ENCODE data around the gene FOXP1. TPM values are rescaled to one million over a fixed set of nuclear protein-coding genes. Genes with fewer than 3 reads are reported as not detected.

FOXP1 gene
- total and polyA plus RNA-seq, 2 of the 8 experiments (the other 6 are each of a cell fraction or from before 2014, with no cell fraction given), result 13.9 to 25.4 TPM

GRCh38 chr3:71277341-71277740, 306.2 kb downstream of the FOXP1 start:
- H3K56ac ChIP-seq (replicated peaks; ENCODE audit: insufficient read length, low read depth, low read length), result no peak overlapping the region
- H3K14ac ChIP-seq (ENCODE audit: insufficient read length), result no peak overlapping the region
- 94% methylated on average over 3 of the region's 3 CpGs; no CpG with 5 or more reads in 1 of the 2 experiments for WGBS, 2 experiments (ENCODE audit: extremely low coverage in 1 of 2, insufficient coverage in 1 of 2, insufficient read length in 1 of 2, insufficient replicate concordance in 2 of 2, low coverage in 1 of 2, low lambda C conversion rate in 2 of 2, missing lambda C conversion rate in 1 of 2)
- no peak overlapping the region for H3K4me2 ChIP-seq (ENCODE audit: insufficient read depth in 1 of 2, low read depth in 2 of 2, low read length in 2 of 2)
- no peaks in the 10 kb centered on the region for H3K23me2 ChIP-seq (ENCODE audit: low read depth, low read length)
- H4K20me1 ChIP-seq (replicated peaks in 1 of 2; ENCODE audit: control insufficient read depth in 1 of 2, insufficient read depth in 2 of 2, low read length in 2 of 2), result peaks cover 0 to 2% of the 10 kb centered on the region in 2 experiments
- H3K4ac ChIP-seq (replicated peaks; ENCODE audit: insufficient read length, low read depth, low read length), result no peak overlapping the region
- POLR2A ChIA-PET (ENCODE audit: partially characterized antibody), result interaction anchor here (0.9 kb wide), 1 partner anchor 28 kb away, joined by 3 read pairs; no protein-coding TSS in a partner anchor
- no peaks in the 10 kb centered on the region for H3K9me3 ChIP-seq (ENCODE audit: insufficient read depth in 2 of 2, low read depth in 1 of 2, low read length in 1 of 2)
- no peak overlapping the region for H2BK20ac ChIP-seq (ENCODE audit: low read length)
- FAIRE-seq, result no peak
- DNase-seq (ENCODE audit: low read depth in 1 of 2, low spot score in 2 of 2), result no peak
- no peak overlapping the region for H4K91ac ChIP-seq (replicated peaks; ENCODE audit: insufficient read length, low read length)
- no peak overlapping the region for H2AFZ ChIP-seq (ENCODE audit: low read length)
- no peaks in the 10 kb centered on the region for H3K4me1 ChIP-seq (replicated peaks in 1 of 4; ENCODE audit: control insufficient read depth in 3 of 4, insufficient read depth in 4 of 4, low read length in 3 of 4)
- no peak overlapping the region for H4K8ac ChIP-seq (ENCODE audit: extremely low read depth, insufficient read depth, low read length)
- H2BK15ac ChIP-seq (ENCODE audit: low read length), result no peak overlapping the region
- CTCF ChIA-PET (ENCODE audit: partially characterized antibody), result no interaction called here
- no peak overlapping the region for H2BK5ac ChIP-seq (ENCODE audit: low read depth, low read length)
- no peak overlapping the region for H2AK5ac ChIP-seq (ENCODE audit: low read depth, low read length)
- H4K5ac ChIP-seq (ENCODE audit: insufficient read length, low read depth, low read length), result no peak overlapping the region
- H3K4me3 ChIP-seq (ENCODE audit: extremely low read depth in 1 of 4, insufficient read depth in 2 of 4, low read depth in 3 of 4, low read length in 4 of 4), result no peak overlapping the region
- H3K9ac ChIP-seq (replicated peaks in 1 of 4; ENCODE audit: extremely low read depth in 1 of 4, low read depth in 3 of 4, low read length in 3 of 4), result no peak overlapping the region
- no peaks in the 10 kb centered on the region for H3K36me3 ChIP-seq (ENCODE audit: control insufficient read depth in 2 of 4, insufficient read depth in 4 of 4, low read length in 3 of 4)
- H3K27me3 ChIP-seq (replicated peaks in 1 of 4; ENCODE audit: control insufficient read depth in 3 of 4, extremely low read depth in 1 of 4, insufficient read depth in 3 of 4, low read length in 3 of 4), result no peaks in the 10 kb centered on the region
- no peak overlapping the region for H3K27ac ChIP-seq (ENCODE audit: low read depth, low read length)
- H3K23ac ChIP-seq (ENCODE audit: insufficient read length), result no peak overlapping the region
- H3K18ac ChIP-seq (ENCODE audit: extremely low read depth, low read length), result no peak overlapping the region
- H2BK12ac ChIP-seq (ENCODE audit: low read depth, low read length), result no peak overlapping the region
- no peak overlapping the region for H2BK120ac ChIP-seq (replicated peaks; ENCODE audit: low read depth, low read length)
- H3K79me1 ChIP-seq (ENCODE audit: low read depth, low read length), result peaks cover 4% of the 10 kb centered on the region; the same call in 1 of the 2 replicates
- peaks cover 3 to 20% of the 10 kb centered on the region in 2 experiments; a peak in 3 of 4 replicates for H3K79me2 ChIP-seq (ENCODE audit: control insufficient read depth in 1 of 2, insufficient read depth in 2 of 2, low read length in 2 of 2)
- TF ChIP-seq HDAC2 (IDR thresholded peaks at IDR 0.05; ENCODE audit: borderline replicate concordance in 1 of 2, low read depth in 2 of 2, low read length in 2 of 2), result no peak
- no peak for TF ChIP-seq POLR2AphosphoS5 (IDR thresholded peaks at IDR 0.05; ENCODE audit: low read depth, low read length)
- no peak for TF ChIP-seq CHD1 (IDR thresholded peaks at IDR 0.05; ENCODE audit: low read depth, low read length)
- TF ChIP-seq CBX5 (IDR thresholded peaks at IDR 0.05; ENCODE audit: low read depth, low read length), result no peak
- TF ChIP-seq CREB1 (IDR thresholded peaks at IDR 0.05), result no peak
- no peak for TF ChIP-seq SIN3A (conservative IDR thresholded peaks at IDR 0.05 in 1 of 2, IDR thresholded peaks at IDR 0.05 in 1 of 2; ENCODE audit: low read depth in 1 of 2, low read length in 2 of 2)
- TF ChIP-seq PHF8 (conservative IDR thresholded peaks at IDR 0.05; ENCODE audit: low read depth, low read length), result no peak
- TF ChIP-seq RAD21 (IDR thresholded peaks at IDR 0.05 in 1 of 2, conservative IDR thresholded peaks at IDR 0.05 in 1 of 2; ENCODE audit: low read depth in 2 of 2, low read length in 2 of 2), result no peak

Measured in H1 (cell line).